H9 (cell line): ENCODE measurements around the gene NXPH4. TPM values are rescaled to one million over a fixed set of nuclear protein-coding genes. Genes with fewer than 3 reads are reported as not detected.

Experiments
- DNase-seq: peaks from one replicate; pipeline ENCODE4 v3.0.0-alpha.2; 2017
- H2AFZ ChIP-seq: one replicate; pipeline ENCODE4 v1.6.1; 2013; ENCODE audit warnings: mild to moderate bottlenecking, low read length, control low read depth, moderate library complexity
- H2AK5ac ChIP-seq: 2 replicates; pipeline ENCODE4 v1.6.1; 2013; ENCODE audit warnings: low read length, control low read depth, mixed read lengths; ENCODE audit not compliant: insufficient read length
- H2BK120ac ChIP-seq: one replicate; pipeline ENCODE4 v1.6.1; 2013; ENCODE audit warnings: low read depth, mild to moderate bottlenecking, low read length, control low read depth, inconsistent platforms; ENCODE audit not compliant: poor library complexity, severe bottlenecking
- H2BK12ac ChIP-seq: 2 replicates; pipeline ENCODE4 v1.6.1; 2013; ENCODE audit warnings: low read length, control low read depth, mixed read lengths, low read depth; ENCODE audit not compliant: insufficient read length
- H2BK15ac ChIP-seq: 2 replicates; pipeline ENCODE4 v1.6.1; 2013; ENCODE audit warnings: low read depth, low read length, control low read depth
- H2BK20ac ChIP-seq: one replicate; pipeline ENCODE4 v1.6.1; 2013; ENCODE audit warnings: low read depth, mild to moderate bottlenecking, low read length, control low read depth, inconsistent platforms; ENCODE audit not compliant: poor library complexity, severe bottlenecking
- H2BK5ac ChIP-seq: 2 replicates; pipeline ENCODE4 v1.6.1; 2013; ENCODE audit warnings: low read length, control low read depth, mixed read lengths; ENCODE audit not compliant: insufficient read length
- H3K14ac ChIP-seq: 2 replicates; pipeline ENCODE4 v1.6.1; 2013; ENCODE audit warnings: low read length, control low read depth; ENCODE audit not compliant: insufficient read depth
- H3K18ac ChIP-seq: 2 replicates; pipeline ENCODE4 v1.6.1; 2013; ENCODE audit warnings: low read depth, mild to moderate bottlenecking, mixed read lengths, low read length, control low read depth; ENCODE audit not compliant: insufficient read length
- H3K23ac ChIP-seq: 2 replicates; pipeline ENCODE4 v1.6.1; 2013; ENCODE audit warnings: low read length, control low read depth, mixed read lengths, low read depth; ENCODE audit not compliant: insufficient read length
- H3K23me2 ChIP-seq: 2 replicates; pipeline ENCODE4 v1.6.1; 2013; ENCODE audit warnings: low read depth, mild to moderate bottlenecking, mixed read lengths, low read length, control low read depth; ENCODE audit not compliant: insufficient read length, poor library complexity, severe bottlenecking
- H3K27ac ChIP-seq: 2 replicates; pipeline ENCODE4 v1.5.1; 2013; ENCODE audit warnings: low read length, control low read depth, mixed read lengths, low read depth; ENCODE audit not compliant: insufficient read length
- H3K27me3 ChIP-seq: 2 replicates; pipeline ENCODE4 v1.6.1; 2013; ENCODE audit warnings: low read length, control low read depth, inconsistent platforms; ENCODE audit not compliant: insufficient read depth
- H3K4ac ChIP-seq: 2 replicates; pipeline ENCODE4 v1.6.1; 2013; ENCODE audit warnings: low read depth, mild to moderate bottlenecking, control low read depth, inconsistent platforms, low read length, moderate library complexity
- H3K4me1 ChIP-seq: 2 replicates; pipeline ENCODE4 v1.6.1; 2013; ENCODE audit warnings: low read length, control low read depth, inconsistent platforms; ENCODE audit not compliant: insufficient read depth
- H3K4me2 ChIP-seq: 2 replicates; pipeline ENCODE4 v1.6.1; 2013; ENCODE audit warnings: low read length, control low read depth, mixed read lengths; ENCODE audit not compliant: insufficient read length, insufficient read depth
- H3K56ac ChIP-seq: 2 replicates; pipeline ENCODE4 v1.6.1; 2013; ENCODE audit warnings: low read depth, mild to moderate bottlenecking, mixed read lengths, low read length, control low read depth; ENCODE audit not compliant: insufficient read length
- H3K79me1 ChIP-seq: 2 replicates; pipeline ENCODE4 v1.6.1; 2013; ENCODE audit warnings: low read depth, mild to moderate bottlenecking, moderate library complexity, low read length, control low read depth, inconsistent platforms; ENCODE audit not compliant: insufficient read depth, poor library complexity, severe bottlenecking
- H3K79me2 ChIP-seq: 2 replicates; pipeline ENCODE4 v1.6.1; 2013; ENCODE audit warnings: low read length, control low read depth, inconsistent platforms; ENCODE audit not compliant: insufficient read depth
- H3K9ac ChIP-seq: 2 replicates; pipeline ENCODE4 v1.6.1; 2013; ENCODE audit warnings: low read length, control low read depth, mixed read lengths; ENCODE audit not compliant: insufficient read length; ENCODE audit errors: extremely low read depth
- H3K9me3 ChIP-seq: one replicate; pipeline ENCODE4 v1.6.1; 2013; ENCODE audit warnings: low read depth, low read length, inconsistent platforms; ENCODE audit not compliant: control insufficient read depth
- H3T11ph ChIP-seq: one replicate; pipeline ENCODE4 v1.6.1; 2013; ENCODE audit warnings: mild to moderate bottlenecking, low read length, control low read depth, inconsistent platforms
- H4K20me1 ChIP-seq: one replicate; pipeline ENCODE4 v1.6.1; 2013; ENCODE audit not compliant: control insufficient read depth, insufficient read length, insufficient read depth
- H4K5ac ChIP-seq: 2 replicates; pipeline ENCODE4 v1.6.1; 2013; ENCODE audit warnings: low read depth, mild to moderate bottlenecking, mixed read lengths, low read length, control low read depth; ENCODE audit not compliant: insufficient read length
- H4K8ac ChIP-seq: replicated peaks from 2 replicates; pipeline ENCODE4 v1.6.1; 2013; ENCODE audit warnings: low read length, control low read depth, mixed read lengths, low read depth; ENCODE audit not compliant: insufficient read length
- H4K91ac ChIP-seq: 2 replicates; pipeline ENCODE4 v1.6.1; 2013; ENCODE audit warnings: low read depth, mild to moderate bottlenecking, moderate library complexity, mixed read lengths, low read length, control low read depth; ENCODE audit not compliant: insufficient read length
- H3K27ac Mint-ChIP-seq, 3 experiments: 2 replicates in 2 of 3; 3 replicates in 1 of 3; pipeline ENCODE4 v1.8.0; 2020 to 2021; ENCODE audit warnings: mixed read lengths in 3 of 3, mild to moderate bottlenecking in 1 of 3, moderate library complexity in 1 of 3
- H3K27me3 Mint-ChIP-seq: 2 replicates; pipeline ENCODE4 v1.8.0; 2021; ENCODE audit warnings: low read depth, mild to moderate bottlenecking, moderate library complexity, mixed read lengths
- H3K36me3 Mint-ChIP-seq, 3 experiments: 2 replicates in 2 of 3; 3 replicates in 1 of 3; pipeline ENCODE4 v1.8.0; 2020 to 2021; ENCODE audit warnings: low read depth in 3 of 3, mixed read lengths in 3 of 3; ENCODE audit not compliant: insufficient read depth in 1 of 3
- H3K4me1 Mint-ChIP-seq, 2 experiments: 2 replicates each; pipeline ENCODE4 v1.8.0; 2020; ENCODE audit warnings: mixed read lengths in 2 of 2
- H3K4me3 Mint-ChIP-seq, 2 experiments: 2 replicates in 1 of 2; 3 replicates in 1 of 2; pipeline ENCODE4 v1.8.0; 2020 to 2021; ENCODE audit warnings: mild to moderate bottlenecking in 2 of 2, mixed read lengths in 2 of 2, moderate library complexity in 1 of 2
- H3K9me3 Mint-ChIP-seq, 2 experiments: 2 replicates in 1 of 2; 3 replicates in 1 of 2; pipeline ENCODE4 v1.8.0; 2020; ENCODE audit warnings: mild to moderate bottlenecking in 2 of 2, mixed read lengths in 2 of 2, moderate library complexity in 1 of 2
- WGBS: extraction: QIAGEN DNeasy Blood & Tissue Kit; methylation state at CpG from one replicate; pipeline ENCODE4 v1.1.7; 2013; ENCODE audit warnings: missing lambda C conversion rate, low lambda C conversion rate, mixed read lengths; ENCODE audit not compliant: insufficient read length; ENCODE audit errors: extremely low coverage; 5-methylcytosine and 5-hydroxymethylcytosine counted together
- total RNA-seq: library from RNA; stranded (reverse); gene quantifications from 2 replicates; pipeline ENCODE4 v1.2.1, GENCODE V29; 2021
- TF ChIP-seq, protein P1 (sequence below): fragments of 200-600 bp; sonication (generic); conservative IDR thresholded peaks from 3 replicates; pipeline ENCODE4 v1.8.0; 2021; ENCODE audit warnings: antibody characterized with exemption, mild to moderate bottlenecking

NXPH4 gene
- total RNA-seq, 1 experiment from 2014 or later = 2.1 TPM

DNA sequence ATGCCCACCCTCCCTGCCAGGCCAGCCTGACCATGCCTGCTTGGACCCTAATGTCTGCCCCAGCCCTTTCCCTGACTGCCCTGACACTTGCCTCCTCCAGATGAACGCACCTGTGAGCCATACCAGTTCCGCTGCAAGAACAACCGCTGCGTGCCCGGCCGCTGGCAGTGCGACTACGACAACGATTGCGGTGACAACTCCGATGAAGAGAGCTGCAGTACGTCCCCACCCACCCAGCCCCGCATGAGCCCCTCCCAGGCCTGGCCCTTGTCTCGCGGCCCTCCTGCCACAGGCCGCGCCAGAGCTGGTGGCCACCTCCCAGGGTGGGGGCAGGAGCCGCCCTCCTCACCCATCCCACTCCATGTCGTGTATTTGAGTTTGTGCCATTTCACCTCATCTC, 14.3 kb upstream of the NXPH4 start:
- no peak overlapping the region for H3K27ac Mint-ChIP-seq
- H2BK120ac ChIP-seq = no peak overlapping the region
- no peak overlapping the region for H3K23ac ChIP-seq
- no peak overlapping the region for H4K5ac ChIP-seq
- H4K20me1 ChIP-seq = no peaks in the 10 kb centered on the region
- H2AFZ ChIP-seq = no peak overlapping the region
- H2BK20ac ChIP-seq = no peak overlapping the region
- TF ChIP-seq, protein P1, sequence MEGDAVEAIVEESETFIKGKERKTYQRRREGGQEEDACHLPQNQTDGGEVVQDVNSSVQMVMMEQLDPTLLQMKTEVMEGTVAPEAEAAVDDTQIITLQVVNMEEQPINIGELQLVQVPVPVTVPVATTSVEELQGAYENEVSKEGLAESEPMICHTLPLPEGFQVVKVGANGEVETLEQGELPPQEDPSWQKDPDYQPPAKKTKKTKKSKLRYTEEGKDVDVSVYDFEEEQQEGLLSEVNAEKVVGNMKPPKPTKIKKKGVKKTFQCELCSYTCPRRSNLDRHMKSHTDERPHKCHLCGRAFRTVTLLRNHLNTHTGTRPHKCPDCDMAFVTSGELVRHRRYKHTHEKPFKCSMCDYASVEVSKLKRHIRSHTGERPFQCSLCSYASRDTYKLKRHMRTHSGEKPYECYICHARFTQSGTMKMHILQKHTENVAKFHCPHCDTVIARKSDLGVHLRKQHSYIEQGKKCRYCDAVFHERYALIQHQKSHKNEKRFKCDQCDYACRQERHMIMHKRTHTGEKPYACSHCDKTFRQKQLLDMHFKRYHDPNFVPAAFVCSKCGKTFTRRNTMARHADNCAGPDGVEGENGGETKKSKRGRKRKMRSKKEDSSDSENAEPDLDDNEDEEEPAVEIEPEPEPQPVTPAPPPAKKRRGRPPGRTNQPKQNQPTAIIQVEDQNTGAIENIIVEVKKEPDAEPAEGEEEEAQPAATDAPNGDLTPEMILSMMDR = no peak
- no peak overlapping the region for H3K27ac ChIP-seq
- no peaks in the 10 kb centered on the region for H3K4me1 ChIP-seq
- no peaks in the 10 kb centered on the region for H3K27me3 Mint-ChIP-seq
- no peaks in the 10 kb centered on the region for H3K4me1 Mint-ChIP-seq
- no CpG with 5 or more reads among the region's 19 CpGs for WGBS
- H3T11ph ChIP-seq = no peak overlapping the region
- no peak for DNase-seq
- no peak overlapping the region for H3K4me3 Mint-ChIP-seq
- no peaks in the 10 kb centered on the region for H3K79me2 ChIP-seq
- no peak overlapping the region for H3K56ac ChIP-seq
- no peak overlapping the region for H3K4me2 ChIP-seq
- H3K9me3 ChIP-seq = no peaks in the 10 kb centered on the region
- H3K79me1 ChIP-seq = no peaks in the 10 kb centered on the region
- no peaks in the 10 kb centered on the region for H3K23me2 ChIP-seq
- H2BK12ac ChIP-seq = no peak overlapping the region
- no peak overlapping the region for H3K14ac ChIP-seq
- no peak overlapping the region for H2AK5ac ChIP-seq
- H3K36me3 Mint-ChIP-seq = peaks cover 50 to 95% (median 89%) of the 10 kb centered on the region in 3 experiments
- no peaks in the 10 kb centered on the region for H3K27me3 ChIP-seq
- no peaks in the 10 kb centered on the region for H3K9me3 Mint-ChIP-seq
- H2BK15ac ChIP-seq = no peak overlapping the region
- H4K91ac ChIP-seq = no peak overlapping the region
- no peak overlapping the region for H3K9ac ChIP-seq
- H2BK5ac ChIP-seq = no peak overlapping the region
- no peak overlapping the region for H3K18ac ChIP-seq
- H3K4ac ChIP-seq = no peak overlapping the region
- H4K8ac ChIP-seq = no peak overlapping the region
